ENCODE measurements around the gene MACO1.

DNA sequence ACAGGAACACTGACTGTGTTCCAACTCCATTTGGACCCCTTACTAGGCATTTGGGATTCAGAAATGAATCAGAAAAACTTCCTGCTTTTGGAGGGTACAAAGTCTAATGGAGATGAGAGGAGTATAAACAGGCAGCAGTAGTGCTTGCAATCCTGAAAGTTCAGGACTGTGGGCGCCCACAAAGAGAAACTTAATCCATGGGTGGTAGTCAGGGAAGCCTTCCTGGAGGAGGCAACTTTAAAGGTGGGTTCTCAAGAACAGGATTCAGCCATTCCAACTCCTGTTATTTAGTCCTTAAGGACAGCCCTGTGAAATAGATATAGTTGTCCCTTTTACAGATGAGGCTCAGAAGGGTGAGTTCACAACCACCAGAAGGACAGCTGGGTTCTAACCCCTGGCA lies 110.7 kb downstream of the MACO1 start:
- TF ChIP-seq POLR2A (IDR thresholded peaks at IDR 0.05; ENCODE audit: low read length) (no peak), GATA1 (IDR thresholded peaks at IDR 0.05; ENCODE audit: low read depth, low read length) (no peak)
